Right lobe of liver (tissue), 4 donors: ENCODE results near the gene CIDEA.

Experiments used
- CTCF ChIP-seq, 4 donors: fragments of 200-600 bp in 3 of 4; fragments of 450-650 bp in 1 of 4; IDR thresholded peaks; one replicate each; pipeline versions ENCODE4 v1.5.1 to v1.8.0; 2016 to 2022; ENCODE audit warnings: antibody characterized with exemption in 4 of 4, mild to moderate bottlenecking in 2 of 4
- POLR2A ChIP-seq: fragments of 450-650 bp; IDR thresholded peaks from one replicate; pipeline ENCODE4 v1.6.1; 2017; ENCODE audit warnings: antibody characterized with exemption, mild to moderate bottlenecking
- donor health status: DM: no; HTN: no; CAD: no.
- donor health status: DM: no; HTN: no; CAD: no.
- donor health status: DM: no; HTN: yes; CAD: no.

GRCh38 chr18:12264864-12265263 lies 10.7 kb downstream of the CIDEA start:
- TF ChIP-seq CTCF (IDR thresholded peaks at IDR 0.05) (no peak), POLR2A (no peak)
